ENCODE data around the gene KRTAP3-1. TPM values are rescaled to one million over a fixed set of nuclear protein-coding genes. Genes with fewer than 3 reads are reported as not detected.

The KRTAP3-1 gene
- total RNA-seq, 4 donors from 2014 or later: not detected

DNA sequence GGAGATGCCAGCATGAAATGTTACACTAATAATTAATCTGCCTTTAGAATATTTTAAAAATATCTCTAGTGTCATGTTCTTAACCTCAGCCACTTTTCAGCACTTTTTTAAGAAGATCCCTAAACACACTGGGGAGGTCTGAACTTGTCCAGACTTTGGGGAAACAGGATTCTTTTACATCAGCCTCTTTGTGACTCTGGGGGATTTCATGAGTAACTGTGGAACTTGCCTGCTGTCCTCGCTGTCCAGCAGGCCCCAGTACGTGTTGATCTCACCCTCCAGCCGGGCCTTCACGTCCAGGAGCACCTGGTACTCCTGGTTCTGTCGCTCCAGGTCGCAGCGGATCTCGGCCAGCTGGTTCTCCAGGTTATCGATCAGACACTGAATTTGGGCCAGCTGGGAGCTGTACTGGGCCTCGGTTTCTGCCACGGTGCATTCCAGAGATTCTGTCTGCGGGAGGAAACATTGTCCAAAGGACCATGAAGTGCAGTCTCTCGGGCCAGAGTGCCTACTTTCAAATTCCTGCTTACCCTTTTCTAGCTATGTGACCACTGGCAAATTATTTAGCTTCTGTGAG is 30.3 kb downstream of the KRTAP3-1 start:
- TF ChIP-seq POLR2A (IDR thresholded peaks at IDR 0.05) (no peak), EP300 (IDR thresholded peaks at IDR 0.05; ENCODE audit: low read depth) (no peak), POLR2AphosphoS5 (IDR thresholded peaks at IDR 0.05) (no peak)
- TF ChIP-seq, protein P1, sequence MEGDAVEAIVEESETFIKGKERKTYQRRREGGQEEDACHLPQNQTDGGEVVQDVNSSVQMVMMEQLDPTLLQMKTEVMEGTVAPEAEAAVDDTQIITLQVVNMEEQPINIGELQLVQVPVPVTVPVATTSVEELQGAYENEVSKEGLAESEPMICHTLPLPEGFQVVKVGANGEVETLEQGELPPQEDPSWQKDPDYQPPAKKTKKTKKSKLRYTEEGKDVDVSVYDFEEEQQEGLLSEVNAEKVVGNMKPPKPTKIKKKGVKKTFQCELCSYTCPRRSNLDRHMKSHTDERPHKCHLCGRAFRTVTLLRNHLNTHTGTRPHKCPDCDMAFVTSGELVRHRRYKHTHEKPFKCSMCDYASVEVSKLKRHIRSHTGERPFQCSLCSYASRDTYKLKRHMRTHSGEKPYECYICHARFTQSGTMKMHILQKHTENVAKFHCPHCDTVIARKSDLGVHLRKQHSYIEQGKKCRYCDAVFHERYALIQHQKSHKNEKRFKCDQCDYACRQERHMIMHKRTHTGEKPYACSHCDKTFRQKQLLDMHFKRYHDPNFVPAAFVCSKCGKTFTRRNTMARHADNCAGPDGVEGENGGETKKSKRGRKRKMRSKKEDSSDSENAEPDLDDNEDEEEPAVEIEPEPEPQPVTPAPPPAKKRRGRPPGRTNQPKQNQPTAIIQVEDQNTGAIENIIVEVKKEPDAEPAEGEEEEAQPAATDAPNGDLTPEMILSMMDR (IDR thresholded peaks at IDR 0.05): no peak
- no peaks in the 10 kb centered on the region for H3K36me3 ChIP-seq
- WGBS, 2 donors (ENCODE audit: low coverage in 1 of 2): 81 to 83% methylated on average over 1 to 13 of the region's 13 CpGs
- no peak for DNase-seq
- in situ Hi-C loops (cut with MboI; ENCODE audit: low pct_ligation_motif_present in 1 of 4, low pct_unique_long_range_greater_than_20kb in 1 of 4, low sequenced_read_pairs in 3 of 4) (no loop called here), intact Hi-C loops (cut with DNase I; ENCODE audit: low total_unique reads) (no loop called here)
- H3K4me3 ChIP-seq: no peak overlapping the region
- peaks cover 8% of the 10 kb centered on the region for H3K27me3 ChIP-seq
- no peaks in the 10 kb centered on the region for H3K9me3 ChIP-seq
- no peak overlapping the region for H3K27ac ChIP-seq
- no peaks in the 10 kb centered on the region for H3K4me1 ChIP-seq

DNA sequence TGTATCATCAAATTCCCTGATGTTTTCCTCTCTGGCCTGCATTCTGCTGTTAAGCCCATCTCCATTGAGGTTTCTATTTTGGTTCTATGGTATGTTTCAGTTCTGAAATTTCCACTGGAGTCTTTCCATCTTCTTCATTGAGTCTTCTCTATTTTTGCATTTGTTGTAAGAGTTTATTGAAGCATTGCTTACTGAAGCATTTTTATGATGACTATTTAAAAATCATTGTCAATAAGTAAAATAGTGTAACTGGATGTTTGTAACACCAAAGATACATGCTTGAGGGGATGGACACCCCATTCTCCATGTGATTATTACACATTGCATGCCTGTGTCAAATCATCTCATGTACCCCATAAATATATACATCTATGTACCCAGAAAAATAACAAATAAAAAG is 33.4 kb downstream of the KRTAP3-1 start:
- in situ Hi-C loops (cut with MboI; ENCODE audit: low pct_ligation_motif_present in 1 of 4, low pct_unique_long_range_greater_than_20kb in 1 of 4, low sequenced_read_pairs in 3 of 4): no loop called here

GRCh38 chr17:40974366-40974765 is 34.6 kb downstream of the KRTAP3-1 start:
- intact Hi-C loops (cut with DNase I; ENCODE audit: low total_unique reads) (no loop called here), in situ Hi-C loops (cut with MboI; ENCODE audit: low pct_ligation_motif_present in 1 of 4, low pct_unique_long_range_greater_than_20kb in 1 of 4, low sequenced_read_pairs in 3 of 4) (no loop called here)
- Histone ChIP-seq H3K27ac (no peak overlapping the region), H3K4me3 (no peak overlapping the region), H3K4me1 (no peaks in the 10 kb centered on the region), H3K27me3 (peaks cover 8% of the 10 kb centered on the region), H3K36me3 (no peaks in the 10 kb centered on the region), H3K9me3 (no peaks in the 10 kb centered on the region)
- TF ChIP-seq POLR2AphosphoS5 (IDR thresholded peaks at IDR 0.05) (no peak), EP300 (IDR thresholded peaks at IDR 0.05; ENCODE audit: low read depth) (no peak), POLR2A (IDR thresholded peaks at IDR 0.05) (no peak)
- TF ChIP-seq, protein P1 (IDR thresholded peaks at IDR 0.05): no peak
- no peak for DNase-seq
- WGBS, 2 donors (ENCODE audit: low coverage in 1 of 2): 90 to 94% methylated on average over 3 of the region's 3 CpGs

More for the DNA sequence above, 33.4 kb downstream of the KRTAP3-1 start:
- Histone ChIP-seq H3K4me3 (no peak overlapping the region), H3K36me3 (no peaks in the 10 kb centered on the region), H3K27me3 (peaks cover 8% of the 10 kb centered on the region), H3K4me1 (no peaks in the 10 kb centered on the region), H3K9me3 (no peaks in the 10 kb centered on the region), H3K27ac (no peak overlapping the region)
- no peak for DNase-seq
- TF ChIP-seq EP300 (IDR thresholded peaks at IDR 0.05; ENCODE audit: low read depth): no peak
- TF ChIP-seq POLR2A (IDR thresholded peaks at IDR 0.05): no peak
- TF ChIP-seq, protein P1 (IDR thresholded peaks at IDR 0.05): no peak
- no peak for TF ChIP-seq POLR2AphosphoS5 (IDR thresholded peaks at IDR 0.05)
- intact Hi-C loops (cut with DNase I; ENCODE audit: low total_unique reads): no loop called here

- no peak for DNase-seq
- H3K27me3 ChIP-seq: no peaks in the 10 kb centered on the region
- in situ Hi-C loops (cut with MboI; ENCODE audit: low pct_ligation_motif_present in 1 of 4, low pct_unique_long_range_greater_than_20kb in 1 of 4, low sequenced_read_pairs in 3 of 4) (no loop called here), intact Hi-C loops (cut with DNase I; ENCODE audit: low total_unique reads) (no loop called here)
- no peak for TF ChIP-seq EP300 (IDR thresholded peaks at IDR 0.05; ENCODE audit: low read depth)
- no peak for TF ChIP-seq POLR2A (IDR thresholded peaks at IDR 0.05)
- no peak for TF ChIP-seq POLR2AphosphoS5 (IDR thresholded peaks at IDR 0.05)
- TF ChIP-seq, protein P1 (IDR thresholded peaks at IDR 0.05): no peak
- WGBS, 2 donors (ENCODE audit: low coverage in 1 of 2): 67 to 82% methylated on average over 1 of the region's 1 CpG
- no peaks in the 10 kb centered on the region for H3K4me1 ChIP-seq
- H3K27ac ChIP-seq: no peak overlapping the region
- no peak overlapping the region for H3K4me3 ChIP-seq
- no peaks in the 10 kb centered on the region for H3K9me3 ChIP-seq
- no peaks in the 10 kb centered on the region for H3K36me3 ChIP-seq
These were observed 41.3 kb downstream of the KRTAP3-1 start for GRCh38 chr17:40967582-40967981.

Data from transverse colon (tissue), 4 donors.